GM21528 (cell line): Measurements from ENCODE around the gene TRIM44.
"Not testable (repeated sequence)": the region's sequence is repeated elsewhere in the genome, so short reads cannot be mapped to it uniquely, and the experiment has no call there.

ENCODE experiments used
- ATAC-seq: cut with Tn5 transposase; IDR thresholded peaks from one replicate; pipeline ENCODE4 v1.9.1; 2021; ENCODE audit warnings: mild to moderate bottlenecking, moderate library complexity; ENCODE audit not compliant: unreplicated experiment, low FRiP score

The TRIM44 gene

DNA sequence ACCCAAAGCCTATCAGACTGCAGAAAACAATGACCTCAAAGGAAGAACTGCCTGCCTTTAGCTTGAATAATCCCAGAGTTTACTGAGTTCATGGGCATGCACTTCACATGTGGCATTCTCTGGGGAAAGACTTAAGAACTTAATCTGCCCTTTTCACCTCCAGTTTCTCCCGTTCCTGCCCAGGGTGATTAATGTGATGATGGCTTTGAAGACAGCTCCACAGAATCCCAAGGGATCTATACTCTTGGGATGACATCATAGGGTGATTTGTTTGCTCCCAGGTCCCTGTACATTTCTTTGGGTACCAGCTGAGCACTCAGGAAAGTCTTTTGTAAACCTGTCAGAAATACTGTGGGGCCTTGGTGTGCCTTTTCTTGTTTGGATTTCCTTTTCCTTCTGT lies 30.3 kb upstream of the TRIM44 start:
- no peak for ATAC-seq

DNA sequence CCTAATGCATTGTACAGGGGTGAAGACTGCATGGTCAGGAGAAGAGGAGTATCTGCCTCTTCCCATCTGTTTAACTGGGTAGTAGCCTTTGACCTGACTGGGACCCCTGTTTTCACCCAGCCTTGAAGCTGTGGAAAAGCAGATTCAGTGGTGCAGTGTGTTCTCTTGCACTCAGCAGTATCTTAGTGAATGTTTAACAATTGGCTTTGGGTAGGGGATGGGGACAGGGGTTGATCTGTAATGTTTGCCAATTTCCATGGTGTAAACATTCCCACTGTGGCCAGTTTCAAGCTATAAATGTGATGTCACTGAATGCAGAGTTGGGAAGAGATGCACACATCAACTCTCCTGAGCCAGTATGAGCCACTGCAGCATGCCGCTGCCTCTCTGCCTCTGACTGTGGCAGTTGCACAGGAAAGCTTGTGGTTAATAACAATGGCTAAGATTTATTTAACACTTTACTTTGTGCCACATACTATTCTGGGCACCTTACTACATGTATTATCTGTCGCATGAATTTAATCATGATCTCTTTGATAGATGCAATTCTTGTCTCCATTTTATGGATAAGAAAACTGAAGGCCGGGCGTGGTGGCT lies 28.6 kb upstream of the TRIM44 start:
- no peak for ATAC-seq

DNA sequence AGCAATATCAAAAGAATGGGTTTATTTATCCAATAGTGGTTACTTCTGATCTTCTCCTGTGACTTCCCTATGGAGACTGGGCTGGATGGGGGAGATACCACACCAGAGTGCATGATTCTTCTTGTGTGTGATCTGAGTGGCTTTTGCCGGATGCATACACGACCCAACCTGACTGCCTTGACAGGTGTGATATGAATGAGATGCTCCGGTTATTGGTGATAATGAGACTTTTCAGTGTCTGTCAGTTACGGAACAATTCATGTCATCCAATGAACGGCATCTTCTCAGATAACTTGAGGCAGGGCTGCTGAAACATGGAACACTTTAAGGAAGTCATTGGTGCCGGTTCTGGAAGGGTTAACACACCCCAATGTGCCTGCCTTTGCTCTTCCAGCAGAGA lies 26.6 kb upstream of the TRIM44 start:
- no peak for ATAC-seq

DNA sequence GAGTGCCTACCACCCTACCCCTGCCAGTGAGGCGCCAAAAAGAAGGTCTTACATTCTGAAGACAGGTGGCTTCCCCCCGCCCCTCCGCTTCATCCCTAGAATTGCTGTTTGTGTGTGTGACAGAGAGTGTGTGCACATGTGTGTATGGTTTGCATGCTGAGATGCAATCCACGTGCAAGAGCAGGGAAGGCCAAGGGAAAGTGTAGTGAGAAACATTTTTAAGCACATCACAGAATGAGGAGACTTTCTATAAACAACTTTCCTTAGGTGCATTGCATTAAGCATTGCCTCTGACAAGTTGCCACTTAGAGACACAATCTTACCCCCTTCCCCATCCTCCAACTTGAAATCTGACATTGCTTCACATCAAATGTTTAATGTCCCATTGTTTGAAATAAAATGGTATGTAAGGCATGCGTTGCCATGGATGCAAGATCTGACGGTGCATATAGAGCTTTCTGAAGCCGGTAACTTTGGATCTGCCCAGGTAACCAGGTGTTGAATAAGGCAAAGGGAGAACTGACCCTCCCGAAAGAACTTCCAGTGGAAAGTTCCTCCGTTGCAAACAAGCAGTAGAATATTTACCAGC lies 22.9 kb upstream of the TRIM44 start:
- ATAC-seq: no peak

- no peak for ATAC-seq
Measured at GRCh38 chr11:35641171-35641897, 21.2 kb upstream of the TRIM44 start.

DNA sequence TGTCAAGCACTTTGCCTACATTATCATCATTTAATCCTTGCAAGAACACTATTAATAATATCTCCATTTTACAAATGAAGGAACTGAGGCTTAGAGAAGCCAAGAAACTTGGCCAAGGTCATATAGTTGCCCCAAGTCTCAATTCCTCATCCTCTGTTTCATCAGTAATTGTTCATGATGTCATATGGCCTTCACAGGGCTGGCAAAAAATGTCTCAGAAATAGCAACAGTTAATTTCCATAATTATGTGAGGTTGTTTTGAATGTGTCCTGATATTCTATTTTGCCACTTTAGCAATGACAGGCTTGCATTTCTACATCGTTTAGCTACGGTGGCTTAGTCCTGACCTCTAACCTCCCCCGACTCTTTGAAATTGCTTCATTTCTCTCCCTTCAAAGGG lies 20.6 kb upstream of the TRIM44 start:
- no peak for ATAC-seq

DNA sequence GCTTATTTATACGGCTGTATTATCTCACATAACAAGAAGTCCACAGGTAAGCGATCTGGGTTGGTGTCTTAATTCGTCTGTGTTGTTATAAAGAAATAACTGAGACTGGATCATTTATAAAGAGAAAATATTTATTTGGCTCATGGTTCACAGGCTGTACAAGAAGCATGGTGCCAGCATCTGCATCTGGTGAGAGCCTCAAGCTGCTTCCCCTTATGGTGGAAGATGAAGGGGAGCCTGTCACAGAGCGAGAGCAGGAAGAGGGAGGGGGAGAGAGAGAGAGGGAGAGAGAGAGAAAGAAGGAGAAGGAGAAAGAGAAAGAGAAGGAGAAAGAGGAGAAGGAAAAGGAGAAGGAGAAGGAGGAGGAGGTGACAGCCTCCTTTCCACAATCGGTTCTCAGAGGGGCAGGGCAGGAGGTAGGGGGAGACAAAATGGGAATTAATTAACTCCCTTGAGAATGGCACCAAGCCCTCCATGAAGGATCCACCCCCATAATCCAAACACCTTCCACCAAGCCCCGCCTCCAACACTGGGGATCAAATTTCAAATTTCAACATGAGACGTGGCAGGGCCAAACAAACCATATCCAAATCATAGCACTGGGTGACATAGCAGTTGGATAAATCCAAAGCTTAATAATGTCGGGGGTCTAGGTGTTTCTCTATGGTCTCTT lies 15.0 kb upstream of the TRIM44 start:
- ATAC-seq: no peak

GRCh38 chr11:35650006-35650405 lies 12.6 kb upstream of the TRIM44 start:
- no peak for ATAC-seq

GRCh38 chr11:35650467-35650866 lies 12.1 kb upstream of the TRIM44 start:
- ATAC-seq: no peak

DNA sequence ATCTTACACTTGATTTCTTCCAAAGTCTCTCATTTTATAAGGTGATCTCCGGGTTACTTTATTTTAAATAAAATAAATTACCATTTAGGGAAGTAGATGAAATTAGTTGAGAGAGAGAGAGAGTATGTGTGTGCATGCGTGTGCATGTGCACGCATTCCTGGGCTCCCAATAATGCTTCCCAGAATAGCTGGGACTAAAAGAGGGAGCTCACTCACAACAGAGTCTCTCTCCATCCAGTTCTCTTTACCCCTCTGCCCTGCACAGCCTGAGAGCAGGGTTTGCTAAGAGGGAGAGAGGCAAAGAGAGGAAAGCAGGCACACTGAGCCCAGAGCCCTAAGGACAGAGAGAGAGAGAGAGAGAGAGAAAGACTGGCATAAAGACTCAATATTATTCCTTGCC lies 11.3 kb upstream of the TRIM44 start:
- no peak for ATAC-seq

DNA sequence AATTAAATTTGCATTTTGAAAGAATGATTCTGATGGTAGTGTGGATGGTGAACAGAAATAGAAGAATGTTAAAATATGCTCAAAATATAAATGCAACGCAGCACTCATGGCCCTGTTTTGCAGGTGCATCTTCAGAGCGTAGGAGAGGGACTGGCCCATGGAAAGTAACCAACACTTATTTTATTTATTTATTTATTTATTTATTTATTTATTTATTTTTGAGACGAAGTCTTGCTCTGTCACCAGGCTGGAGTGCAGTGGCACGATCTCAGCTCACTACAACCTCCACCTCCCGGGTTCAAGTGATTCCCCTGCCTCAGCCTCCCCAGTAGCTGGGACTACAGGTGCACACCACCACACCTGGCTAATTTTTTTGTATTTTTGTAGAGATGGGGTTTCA lies 9.8 kb upstream of the TRIM44 start:
- ATAC-seq: not testable (repeated sequence)

GRCh38 chr11:35654711-35655110 lies 7.9 kb upstream of the TRIM44 start:
- no peak for ATAC-seq

DNA sequence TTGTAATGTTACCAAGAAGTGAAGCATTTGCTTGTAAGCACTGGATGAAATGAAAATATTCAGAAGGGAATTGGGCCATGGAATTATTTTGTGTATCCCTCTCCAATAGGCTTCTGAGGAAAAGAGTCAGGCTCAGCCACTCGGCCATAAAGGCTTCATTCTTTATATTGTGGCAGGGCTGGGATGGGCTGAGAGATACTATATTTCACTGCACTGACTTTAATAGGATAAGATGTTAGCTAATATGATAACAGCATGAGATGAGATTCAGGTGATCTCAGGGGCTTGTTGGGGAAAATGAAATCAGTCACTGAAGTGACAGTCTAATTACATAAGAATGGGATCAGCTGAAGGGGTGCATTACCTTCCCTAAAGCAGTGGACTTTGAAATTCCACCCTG lies 7.3 kb upstream of the TRIM44 start:
- ATAC-seq: no peak

DNA sequence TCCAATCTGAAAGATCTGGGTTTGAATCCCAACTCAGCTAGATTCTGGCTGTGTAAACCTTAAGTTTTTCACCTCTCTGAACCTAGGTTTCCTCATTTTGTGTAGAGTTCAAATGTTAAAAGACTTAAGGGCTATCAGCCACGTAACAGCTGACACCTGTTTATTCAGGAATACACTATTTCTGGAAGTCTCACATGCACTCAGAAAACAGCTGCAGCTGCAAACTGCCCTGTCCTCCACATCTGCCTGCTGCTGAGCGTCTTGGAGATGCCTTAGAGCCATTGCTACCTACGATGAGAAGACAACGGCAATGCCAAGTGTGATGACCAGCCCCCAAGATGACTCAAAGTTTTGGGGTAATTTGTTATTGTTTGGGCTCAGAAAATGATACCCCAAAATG lies 6.7 kb upstream of the TRIM44 start:
- no peak for ATAC-seq

DNA sequence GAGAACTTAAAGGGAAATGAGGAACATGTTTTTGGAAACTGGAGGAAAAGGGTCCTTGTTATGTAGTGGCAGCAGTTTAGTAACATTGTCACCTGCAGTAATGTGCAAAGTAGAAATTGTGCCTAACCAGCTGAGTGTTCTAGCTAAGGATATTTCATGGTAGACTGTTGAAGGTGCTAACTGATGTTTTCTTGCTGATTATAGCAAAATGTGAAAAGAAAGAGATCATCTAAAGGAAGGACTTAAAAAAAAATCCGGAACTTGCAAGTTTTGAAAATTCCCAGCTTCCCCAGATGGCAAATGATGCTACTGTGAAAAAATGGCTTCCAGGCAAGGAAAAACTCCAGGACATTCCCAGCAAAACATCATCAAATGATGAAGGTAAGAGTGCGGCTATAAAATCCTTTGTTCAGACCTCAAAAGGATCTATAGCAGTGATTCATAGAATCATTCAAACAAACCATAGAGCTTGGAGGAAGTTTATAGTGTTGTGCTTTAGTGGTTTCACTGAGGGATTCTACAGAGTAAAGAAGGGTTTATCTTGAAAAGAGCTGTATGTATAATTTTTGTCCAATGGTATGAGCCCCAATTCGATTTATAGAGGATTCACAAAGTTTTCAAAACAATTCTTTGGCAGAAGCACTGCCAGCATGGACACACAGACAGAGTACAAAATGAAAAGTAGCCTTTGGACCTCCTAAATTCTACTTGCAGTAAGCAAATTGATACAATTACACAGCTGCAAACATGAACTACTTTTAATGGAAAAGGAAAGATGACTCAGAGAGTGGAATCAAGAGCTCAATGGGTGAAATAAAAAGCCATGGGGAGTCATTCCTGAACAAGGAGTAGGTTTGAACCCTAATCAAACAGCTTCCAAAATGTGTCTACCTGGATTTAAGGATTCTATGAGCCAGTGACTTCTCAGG lies 4.3 kb upstream of the TRIM44 start:
- ATAC-seq: no peak

DNA sequence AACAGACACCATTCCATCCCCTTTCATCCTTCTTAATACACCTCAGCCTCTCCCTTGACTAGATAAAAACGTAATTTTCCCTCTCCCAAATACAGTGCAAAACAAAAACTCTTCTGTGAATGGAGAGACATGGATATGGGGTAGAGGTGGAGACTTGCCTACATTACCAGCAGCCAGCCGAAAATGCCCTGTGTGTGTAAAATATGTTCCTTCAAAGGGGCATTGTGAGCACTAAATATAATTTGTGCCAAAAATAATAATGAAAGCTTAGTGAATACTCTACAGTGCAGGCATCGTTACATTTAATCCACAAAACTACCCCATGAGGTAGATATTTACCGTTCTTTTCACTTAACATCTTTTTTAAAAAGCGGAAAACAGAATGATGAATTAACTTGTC lies 1.0 kb upstream of the TRIM44 start:
- no peak for ATAC-seq

DNA sequence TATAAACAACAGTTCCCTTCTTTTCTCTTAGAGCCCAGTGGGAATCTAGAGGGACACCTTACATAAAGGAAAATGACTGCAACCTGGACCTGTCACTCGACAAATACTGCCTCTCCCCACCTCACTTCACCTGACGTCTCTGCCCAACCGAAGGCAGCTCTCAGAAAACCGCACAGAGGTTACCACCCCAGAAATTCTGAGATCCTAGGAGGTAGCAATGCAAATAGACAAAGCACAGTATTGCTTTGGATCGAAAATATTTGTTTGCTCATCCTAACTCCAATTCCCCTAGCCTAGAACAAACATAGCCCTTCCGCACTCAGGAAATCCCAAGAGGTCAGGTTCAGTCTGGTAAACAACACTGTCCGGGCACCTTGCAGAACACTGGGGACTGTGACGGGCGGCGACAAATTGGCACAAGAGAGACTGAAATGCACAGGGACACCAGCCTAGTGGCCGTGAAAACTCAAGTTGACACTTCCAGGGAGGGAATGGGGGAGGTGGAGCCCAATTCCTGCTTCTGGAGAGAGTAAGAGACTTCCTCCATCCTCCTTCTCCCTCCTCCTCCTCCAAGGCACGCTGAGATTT lies 420 bp upstream of the TRIM44 start:
- ATAC-seq: peak; percentile 68

DNA sequence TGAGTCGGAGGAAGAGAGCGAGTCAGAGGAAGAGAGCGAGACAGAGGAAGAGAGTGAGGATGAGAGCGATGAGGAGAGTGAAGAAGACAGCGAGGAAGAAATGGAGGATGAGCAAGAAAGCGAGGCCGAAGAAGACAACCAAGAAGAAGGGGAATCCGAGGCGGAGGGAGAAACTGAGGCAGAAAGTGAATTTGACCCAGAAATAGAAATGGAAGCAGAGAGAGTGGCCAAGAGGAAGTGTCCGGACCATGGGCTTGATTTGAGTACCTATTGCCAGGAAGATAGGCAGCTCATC lies 780 bp downstream of the TRIM44 start:
- ATAC-seq: no peak

DNA sequence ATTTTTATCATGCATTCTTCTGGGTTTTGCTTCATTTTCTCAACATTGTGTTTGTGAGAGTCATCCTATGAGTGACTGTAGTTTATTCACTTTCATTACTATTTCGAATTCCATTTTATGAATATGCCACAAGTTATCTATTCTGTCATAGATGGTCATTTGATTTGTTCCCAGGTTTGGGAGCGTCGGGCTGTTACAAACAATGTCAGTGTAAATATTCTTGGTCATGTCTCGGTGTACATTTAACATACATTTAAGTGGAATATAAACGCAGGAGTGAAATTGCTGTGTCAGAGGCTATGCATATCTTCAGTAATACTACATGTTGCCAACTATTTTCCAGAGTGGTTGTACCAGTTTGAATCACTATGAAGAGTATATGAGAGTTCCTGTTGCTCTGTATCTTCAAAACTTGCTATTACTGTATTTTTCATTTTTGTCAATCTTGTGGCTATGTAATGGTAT lies 2.4 kb downstream of the TRIM44 start:
- no peak for ATAC-seq

DNA sequence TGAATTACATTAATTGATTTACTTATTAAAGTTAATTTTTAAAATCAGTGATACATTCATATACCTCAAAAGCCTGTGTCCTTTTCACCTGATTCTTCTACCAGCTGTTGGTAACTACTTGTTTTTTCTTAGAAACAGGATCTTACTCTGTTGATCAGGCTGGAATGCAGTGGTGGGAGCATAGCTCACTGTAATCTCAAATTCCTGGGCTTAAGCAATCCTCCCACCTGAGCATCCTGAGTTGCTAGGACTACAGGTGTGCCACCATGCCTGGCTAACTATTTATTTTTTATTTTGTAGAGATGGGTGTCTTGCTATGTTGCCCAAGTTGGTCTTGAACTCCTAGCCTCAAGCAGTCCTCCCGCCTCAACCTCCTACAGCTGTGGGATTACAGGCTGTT lies 4.7 kb downstream of the TRIM44 start:
- no peak for ATAC-seq
